NCI-H2196 (cell line): ENCODE measurements around the gene GPANK1.

Experiments used
- DNase-seq: peaks from one replicate; lab custom pipeline; 2025; ENCODE audit not compliant: unreplicated experiment; lab: John Stamatoyannopoulos, UW

The GPANK1 gene

DNA sequence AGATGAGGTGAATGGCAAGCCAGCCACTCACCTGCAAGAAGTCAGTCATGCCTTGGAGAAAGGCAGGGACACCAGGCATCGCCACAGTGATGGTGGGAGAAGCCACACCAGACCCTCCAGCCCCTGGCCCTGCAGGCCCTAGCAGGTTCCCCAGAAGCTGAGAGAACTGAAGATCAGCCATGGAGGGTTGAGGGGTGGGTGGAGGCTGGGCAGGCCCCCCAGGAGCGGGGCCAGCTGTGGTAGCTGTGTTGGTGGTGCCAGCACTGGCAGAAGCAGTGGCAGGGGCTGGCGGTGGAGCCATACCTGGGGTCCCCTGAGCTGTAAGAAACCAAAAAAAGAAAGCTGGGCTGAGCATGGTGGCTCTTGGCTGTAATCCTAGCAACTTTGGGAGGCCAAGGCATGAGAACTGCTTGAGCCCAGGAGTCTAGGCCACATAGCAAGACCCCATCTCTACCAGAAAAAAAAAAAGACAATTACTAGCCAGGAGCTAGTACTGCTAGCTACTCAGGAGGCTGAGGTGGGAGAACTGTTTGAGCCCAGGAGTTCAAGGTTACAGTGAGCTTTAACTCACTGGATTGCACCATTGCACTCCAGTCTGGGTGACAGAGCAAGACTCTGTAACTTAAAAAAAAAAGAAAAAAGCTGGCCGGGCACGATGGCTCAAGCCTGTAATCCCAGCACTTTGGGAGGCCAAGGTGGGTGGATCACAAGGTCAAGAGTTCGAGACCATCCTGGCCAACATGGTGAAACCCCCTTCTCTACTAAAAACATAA, 21.8 kb downstream of the GPANK1 start:
- DNase-seq = no peak

DNA sequence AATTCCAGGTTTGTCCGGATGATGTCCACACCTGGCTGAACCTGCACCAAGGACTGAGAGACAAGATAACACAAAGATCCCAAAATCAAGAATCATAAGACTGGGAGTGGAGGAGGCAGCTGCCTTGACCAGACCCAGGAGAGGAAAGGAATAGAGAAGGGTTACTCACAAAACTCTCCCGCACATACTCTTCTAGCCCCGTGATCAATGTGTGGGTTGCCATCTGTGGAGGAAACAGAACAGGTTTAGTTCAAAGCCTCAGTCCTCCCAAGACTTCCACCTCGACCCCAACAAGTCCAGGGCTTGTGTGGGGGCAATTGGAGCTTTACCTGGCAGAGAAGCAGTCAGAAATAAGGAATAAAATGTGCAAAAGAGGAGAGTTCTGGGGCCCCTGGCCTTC, 23.4 kb downstream of the GPANK1 start:
- no peak for DNase-seq

DNA sequence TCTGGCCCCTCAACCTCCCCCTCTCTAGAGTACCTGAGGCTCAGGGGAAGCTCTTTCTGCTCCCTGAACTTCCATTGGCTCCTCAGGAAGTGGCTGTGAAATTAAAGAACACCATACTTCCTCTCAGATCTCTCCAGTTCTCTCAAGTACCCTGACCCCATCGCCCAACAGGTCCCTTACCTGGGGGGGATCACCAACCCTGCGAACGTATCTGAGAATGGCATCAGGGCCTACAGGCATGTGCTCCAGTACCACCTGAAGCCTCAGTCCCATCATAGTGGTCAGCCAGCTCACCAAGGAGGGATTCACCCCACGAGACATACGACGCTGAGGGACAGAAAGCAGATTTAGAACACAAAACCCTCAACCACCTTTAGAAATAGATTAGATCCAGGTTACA, 24.2 kb downstream of the GPANK1 start:
- no peak for DNase-seq

DNA sequence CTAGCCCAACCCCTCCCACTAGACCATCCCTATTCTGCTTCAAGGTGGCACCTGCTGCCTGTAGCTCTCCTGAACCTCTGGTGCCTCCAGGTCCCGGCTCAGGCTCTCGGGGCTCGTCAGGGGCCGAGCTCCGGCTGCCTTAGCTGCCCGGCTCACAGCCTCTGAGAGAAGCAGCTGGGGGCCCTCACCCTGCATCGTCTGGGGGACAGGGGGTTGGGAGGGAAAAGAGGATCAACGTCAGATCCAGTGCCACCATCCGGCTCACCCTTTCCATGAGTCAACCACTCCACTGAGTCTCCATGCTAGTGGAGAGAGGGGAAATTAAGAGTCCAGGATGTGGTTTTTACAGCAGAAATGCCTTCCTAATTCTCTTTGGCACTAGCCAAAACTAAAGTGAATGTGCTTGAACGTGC, 25.3 kb downstream of the GPANK1 start:
- no peak for DNase-seq

DNA sequence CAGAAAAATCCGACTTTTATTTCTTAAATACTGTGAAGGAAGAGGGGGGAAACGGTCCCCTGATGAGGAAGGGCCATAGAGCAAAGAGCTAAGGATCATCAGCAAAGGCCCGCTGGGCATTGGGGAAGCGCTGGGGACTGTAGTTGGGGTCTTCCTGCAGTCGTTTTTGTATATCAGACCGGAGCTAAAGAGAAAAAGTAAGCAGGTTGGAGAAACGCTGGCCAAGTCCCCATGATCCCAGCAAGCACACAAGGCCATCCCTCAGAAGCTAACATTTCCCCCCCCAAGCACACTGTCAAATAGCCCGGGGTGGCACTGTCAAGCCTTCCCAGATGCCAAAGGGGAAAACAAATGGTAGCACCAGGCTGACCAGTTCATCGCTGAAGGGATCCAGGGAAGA, 25.8 kb downstream of the GPANK1 start:
- no peak for DNase-seq

DNA sequence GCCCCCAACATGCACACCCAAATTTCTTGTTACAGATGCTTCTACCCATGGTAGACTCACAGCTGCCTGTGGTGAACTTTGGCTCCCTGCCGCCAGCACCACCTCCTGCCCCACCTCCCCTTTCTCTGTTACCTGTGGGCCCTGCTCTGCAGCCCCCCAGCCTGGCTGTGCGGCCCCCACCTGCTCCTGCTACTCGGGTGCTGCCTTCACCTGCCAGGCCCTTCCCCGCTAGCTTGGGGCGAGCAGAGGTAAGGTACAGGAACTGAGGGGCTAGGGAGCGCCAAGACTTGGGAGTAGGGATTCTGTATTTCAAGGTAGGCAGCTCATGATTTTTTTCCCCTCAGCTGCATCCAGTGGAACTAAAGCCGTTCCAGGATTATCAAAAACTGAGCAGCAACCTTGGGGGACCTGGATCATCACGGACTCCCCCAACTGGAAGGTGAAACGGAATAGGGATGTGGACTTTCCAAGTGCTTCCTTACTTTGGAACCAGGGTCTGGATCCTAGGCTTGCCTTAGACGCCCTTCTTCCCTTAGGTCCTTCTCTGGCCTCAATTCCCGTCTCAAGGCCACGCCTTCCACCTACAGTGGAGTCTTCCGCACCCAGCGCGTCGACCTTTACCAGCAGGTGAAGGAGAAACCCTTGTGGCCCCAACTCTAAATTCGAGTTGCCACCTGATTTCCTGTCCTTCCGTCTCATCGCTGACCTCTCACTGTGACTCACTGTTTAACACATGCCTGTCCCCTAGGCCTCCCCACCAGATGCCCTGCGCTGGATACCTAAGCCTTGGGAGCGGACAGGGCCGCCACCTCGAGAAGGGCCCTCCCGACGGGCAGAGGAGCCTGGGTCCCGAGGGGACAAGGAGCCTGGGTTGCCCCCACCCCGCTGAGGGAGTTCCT, 27.9 kb downstream of the GPANK1 start:
- no peak for DNase-seq

DNA sequence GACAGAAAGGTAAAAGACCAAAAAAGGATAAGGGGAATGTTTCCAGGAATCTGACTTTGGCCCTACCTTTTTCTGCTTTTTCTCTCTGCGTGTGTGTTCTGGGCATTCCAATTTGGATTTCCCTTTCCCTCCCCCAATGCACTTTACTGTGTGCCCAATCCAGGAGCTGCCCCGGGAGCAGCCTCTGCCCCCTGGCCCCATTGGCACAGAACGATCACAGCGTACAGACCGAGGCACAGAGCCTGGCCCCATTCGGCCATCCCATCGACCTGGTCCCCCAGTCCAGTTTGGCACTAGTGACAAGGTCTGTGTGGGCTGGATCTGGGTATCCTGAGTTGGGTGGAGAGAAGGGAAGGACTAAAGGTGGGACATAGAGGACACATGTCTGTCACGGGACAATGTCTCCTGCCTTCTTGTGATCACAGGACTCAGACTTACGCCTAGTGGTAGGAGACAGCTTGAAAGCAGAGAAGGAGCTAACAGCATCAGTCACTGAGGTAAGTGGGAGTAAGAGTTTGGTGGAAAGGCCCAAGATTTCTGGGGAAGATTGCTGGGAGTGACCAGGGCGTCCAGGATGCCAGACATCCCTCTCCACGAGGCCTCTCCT, 29.7 kb downstream of the GPANK1 start:
- DNase-seq = no peak

DNA sequence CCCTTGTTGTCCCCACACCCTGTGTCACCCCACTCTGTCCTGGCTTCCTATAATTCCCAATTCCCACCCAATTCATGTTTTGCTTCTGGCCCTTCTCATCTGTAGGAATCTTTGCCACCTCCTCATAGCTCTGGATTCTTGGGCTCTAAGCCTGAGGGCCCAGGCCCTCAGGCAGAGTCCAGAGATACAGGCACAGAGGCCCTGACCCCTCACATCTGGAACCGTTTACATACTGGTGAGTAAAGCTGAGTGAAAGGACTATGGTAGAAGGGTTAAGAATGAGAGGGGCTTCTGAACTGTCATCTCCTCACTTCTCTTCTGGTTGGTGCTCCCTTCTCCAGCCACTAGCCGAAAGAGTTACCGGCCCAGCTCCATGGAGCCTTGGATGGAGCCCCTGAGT, 30.7 kb downstream of the GPANK1 start:
- DNase-seq = no peak

DNA sequence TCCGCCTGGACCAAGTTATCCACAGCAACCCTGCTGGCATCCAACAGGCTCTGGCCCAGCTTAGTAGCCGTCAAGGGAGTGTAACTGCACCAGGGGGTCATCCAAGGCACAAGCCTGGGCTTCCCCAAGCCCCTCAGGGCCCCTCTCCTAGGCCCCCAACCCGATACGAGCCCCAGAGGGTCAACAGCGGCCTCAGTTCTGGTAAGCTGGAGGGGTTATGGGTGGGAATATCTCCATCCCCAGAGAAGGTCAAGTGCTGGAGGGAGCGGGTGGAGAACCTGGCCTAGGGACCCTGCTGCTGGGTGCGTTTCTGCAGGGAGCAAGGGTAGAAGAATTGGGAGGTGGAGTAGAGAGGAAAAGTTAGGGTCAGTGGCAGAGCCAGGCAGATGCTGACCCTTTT, 31.4 kb downstream of the GPANK1 start:
- no peak for DNase-seq

DNA sequence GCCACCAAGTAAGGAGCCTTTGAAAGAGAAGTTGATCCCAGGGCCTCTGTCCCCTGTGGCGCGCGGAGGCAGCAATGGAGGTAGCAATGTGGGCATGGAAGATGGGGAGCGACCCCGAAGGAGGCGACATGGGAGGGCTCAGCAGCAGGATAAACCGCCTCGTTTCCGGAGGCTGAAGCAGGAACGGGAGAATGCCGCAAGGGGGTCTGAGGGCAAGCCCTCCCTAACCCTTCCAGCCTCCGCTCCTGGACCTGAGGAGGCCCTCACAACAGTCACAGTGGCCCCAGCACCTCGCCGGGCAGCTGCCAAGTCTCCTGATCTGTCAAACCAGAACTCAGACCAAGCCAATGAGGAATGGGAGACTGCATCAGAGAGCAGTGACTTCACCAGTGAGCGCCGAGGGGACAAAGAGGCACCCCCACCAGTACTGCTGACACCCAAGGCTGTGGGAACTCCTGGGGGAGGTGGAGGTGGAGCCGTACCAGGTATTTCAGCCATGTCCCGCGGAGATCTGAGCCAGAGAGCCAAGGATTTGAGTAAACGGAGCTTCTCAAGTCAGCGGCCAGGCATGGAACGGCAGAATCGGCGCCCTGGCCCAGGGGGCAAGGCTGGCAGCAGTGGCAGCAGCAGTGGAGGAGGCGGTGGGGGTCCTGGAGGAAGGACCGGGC, 32.4 kb downstream of the GPANK1 start:
- no peak for DNase-seq

DNA sequence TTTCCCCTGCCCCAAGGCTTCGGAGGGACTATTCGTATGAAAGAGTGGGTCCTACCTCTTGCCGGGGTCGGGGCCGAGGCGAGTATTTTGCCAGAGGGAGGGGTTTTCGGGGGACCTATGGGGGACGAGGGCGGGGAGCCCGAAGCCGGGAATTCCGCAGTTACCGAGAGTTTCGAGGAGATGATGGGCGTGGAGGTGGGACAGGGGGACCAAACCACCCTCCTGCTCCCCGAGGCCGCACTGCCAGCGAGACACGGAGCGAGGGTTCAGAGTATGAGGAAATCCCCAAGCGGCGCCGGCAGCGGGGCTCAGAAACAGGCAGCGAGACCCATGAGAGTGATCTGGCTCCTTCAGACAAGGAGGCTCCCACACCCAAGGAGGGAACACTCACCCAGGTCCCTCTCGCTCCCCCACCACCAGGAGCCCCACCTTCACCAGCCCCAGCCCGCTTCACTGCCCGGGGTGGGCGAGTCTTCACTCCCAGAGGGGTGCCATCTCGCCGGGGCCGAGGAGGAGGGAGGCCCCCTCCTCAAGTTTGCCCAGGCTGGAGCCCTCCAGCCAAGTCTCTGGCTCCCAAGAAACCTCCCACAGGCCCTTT, 33.0 kb downstream of the GPANK1 start:
- DNase-seq = no peak

DNA sequence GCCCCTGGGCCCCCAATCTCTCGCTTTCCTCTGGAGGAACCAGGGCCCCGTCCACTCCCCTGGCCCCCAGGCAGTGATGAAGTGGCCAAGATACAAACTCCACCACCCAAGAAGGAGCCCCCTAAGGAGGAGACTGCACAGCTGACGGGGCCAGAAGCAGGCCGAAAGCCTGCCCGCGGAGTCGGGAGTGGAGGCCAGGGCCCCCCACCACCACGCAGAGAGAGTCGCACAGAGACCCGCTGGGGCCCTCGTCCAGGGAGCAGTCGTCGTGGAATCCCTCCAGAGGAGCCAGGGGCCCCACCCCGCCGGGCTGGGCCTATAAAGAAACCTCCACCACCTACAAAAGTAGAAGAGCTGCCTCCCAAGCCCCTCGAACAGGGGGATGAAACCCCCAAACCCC, 33.6 kb downstream of the GPANK1 start:
- DNase-seq = no peak

DNA sequence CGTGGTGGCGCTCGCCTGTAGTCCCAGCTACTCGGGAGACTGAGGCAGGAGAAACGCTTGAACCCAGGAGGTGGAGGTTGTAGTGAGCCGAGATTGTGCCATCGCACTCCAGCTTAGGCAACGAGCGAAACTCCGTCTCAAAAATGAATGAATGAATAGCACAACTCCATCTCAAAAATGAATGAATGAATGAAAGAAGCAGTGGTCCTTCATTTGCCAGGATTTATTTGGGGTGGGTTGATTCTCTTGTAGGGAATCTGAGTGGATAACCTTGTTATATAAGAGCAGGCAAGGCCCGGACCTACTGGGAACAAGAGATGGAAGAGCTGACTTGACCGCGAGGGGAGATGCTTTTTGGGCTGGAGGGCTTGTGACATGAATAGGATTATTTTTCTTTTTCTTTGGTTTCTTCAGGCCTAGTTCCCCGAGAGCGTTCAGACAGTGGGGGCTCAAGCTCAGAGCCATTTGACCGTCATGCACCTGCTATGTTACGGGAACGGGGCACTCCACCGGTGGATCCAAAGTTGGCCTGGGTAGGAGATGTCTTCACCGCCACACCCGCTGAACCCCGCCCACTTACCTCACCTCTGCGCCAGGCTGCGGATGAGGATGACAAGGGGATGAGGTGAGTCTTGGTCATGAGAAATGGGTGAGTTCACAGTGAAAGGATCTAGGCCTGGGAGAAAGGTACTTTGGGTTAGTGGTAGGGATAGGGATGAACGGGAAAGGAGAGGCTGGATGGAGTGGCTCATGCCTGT, 34.4 kb downstream of the GPANK1 start:
- DNase-seq = no peak

DNA sequence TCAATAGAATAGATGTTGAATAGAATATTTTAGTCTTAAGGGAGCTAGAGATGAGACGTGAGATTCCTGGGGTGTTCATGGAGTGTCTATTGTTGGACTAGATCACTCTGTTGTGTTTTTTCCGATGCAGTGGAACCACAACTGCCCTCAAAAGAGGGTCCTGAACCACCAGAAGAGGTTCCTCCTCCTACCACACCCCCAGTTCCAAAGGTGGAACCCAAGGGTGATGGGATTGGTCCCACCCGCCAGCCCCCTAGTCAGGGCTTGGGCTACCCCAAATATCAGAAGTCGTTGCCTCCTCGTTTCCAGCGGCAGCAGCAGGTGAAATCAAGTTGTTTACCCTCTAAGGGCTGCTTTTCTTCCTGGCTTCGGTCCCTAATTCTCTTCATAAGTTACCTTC, 35.8 kb downstream of the GPANK1 start:
- DNase-seq = no peak

DNA sequence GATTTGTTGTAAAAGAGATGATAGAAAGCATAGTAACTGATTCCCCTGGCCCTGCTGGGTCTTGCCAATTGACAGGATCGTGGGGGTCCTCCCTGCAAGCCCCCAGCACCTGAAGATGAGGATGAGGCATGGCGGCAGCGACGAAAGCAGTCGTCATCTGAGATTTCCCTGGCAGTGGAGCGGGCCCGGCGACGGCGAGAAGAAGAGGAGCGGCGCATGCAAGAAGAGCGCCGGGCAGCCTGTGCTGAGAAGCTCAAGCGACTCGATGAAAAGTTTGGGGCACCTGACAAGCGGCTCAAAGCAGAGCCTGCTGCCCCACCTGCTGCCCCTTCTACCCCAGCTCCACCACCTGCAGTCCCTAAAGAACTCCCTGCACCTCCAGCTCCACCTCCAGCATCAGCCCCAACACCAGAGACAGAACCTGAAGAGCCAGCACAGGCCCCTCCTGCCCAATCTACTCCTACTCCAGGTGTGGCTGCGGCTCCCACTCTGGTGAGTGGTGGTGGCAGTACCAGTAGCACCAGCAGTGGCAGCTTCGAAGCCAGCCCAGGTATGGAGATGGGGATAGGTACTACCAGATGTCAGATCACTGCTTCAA, 37.0 kb downstream of the GPANK1 start:
- DNase-seq = no peak

DNA sequence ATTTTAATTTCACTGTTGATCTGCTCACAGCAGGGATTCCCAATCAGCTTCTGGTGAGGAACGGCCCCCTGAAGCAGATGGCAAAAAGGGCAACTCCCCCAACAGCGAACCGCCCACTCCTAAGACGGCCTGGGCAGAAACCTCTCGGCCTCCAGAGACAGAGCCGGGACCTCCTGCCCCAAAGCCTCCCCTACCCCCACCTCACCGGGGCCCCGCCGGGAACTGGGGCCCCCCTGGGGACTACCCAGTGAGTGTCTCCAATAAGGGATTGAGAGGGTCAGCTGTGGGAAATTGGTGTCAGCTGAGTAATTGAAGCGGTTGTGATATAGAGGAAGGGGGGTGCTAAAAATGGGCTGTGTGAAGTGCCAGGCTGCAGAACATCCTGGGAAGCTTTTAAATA, 37.8 kb downstream of the GPANK1 start:
- DNase-seq = no peak

DNA sequence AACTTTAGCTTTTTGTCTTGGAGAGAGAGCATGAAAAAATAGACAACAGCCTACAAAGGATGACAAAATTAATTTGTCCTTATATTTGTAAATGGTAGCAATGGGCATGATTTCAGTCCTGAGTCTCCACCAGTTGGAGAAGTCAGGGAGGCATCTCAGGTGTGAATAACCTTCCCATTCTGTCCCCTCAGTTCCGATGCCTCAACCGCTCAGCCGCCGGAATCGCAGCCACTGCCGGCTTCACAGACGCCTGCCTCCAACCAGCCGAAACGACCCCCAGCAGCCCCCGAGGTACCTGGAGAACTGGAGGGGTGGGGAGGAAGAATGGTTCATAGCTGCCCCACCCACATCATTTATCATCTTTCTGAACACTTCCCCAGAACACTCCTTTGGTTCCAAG, 40.7 kb downstream of the GPANK1 start:
- no peak for DNase-seq

DNA sequence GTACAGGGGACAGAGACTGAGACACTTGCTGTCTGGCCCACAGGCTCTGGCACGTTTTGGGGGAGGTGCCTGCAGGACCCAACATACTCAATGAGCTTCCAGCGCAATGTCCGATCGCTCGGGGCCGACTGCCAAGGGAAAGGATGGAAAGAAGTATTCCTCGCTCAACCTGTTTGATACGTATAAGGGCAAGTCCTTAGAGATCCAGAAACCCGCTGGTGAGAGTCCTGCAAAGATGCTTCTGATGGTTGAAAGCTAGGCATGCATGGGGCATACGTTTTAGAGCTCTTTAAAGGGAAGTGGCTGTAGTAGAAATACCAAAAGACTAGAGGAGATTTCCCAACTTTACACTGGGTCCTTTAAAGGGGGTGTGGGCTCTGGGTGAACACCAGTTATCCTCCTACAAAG, 42.1 kb downstream of the GPANK1 start:
- DNase-seq = no peak

DNA sequence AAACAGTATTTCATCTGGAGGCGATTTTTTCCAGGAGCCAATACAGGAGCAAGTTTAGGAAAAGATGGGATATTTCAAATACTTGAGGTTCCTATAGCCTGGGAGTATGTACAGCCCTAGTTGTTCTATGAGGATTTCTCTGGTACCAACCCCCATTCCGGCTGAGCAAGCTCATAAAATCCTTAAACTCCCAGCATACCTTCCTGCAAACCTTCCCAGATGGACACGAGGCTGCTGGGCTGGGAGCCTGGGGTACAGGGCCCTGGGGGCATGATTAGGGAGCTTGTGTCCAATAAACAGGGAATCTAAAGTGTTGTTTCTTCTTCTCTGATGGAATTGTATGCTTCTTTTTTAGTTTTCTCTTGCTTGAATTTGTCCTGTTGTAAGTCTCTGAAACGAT, 42.8 kb downstream of the GPANK1 start:
- no peak for DNase-seq
